ENCODE data around the gene CACNA1B. TPM values are rescaled to one million over a fixed set of nuclear protein-coding genes. Genes with fewer than 3 reads are reported as not detected.

CACNA1B gene
- total RNA-seq, 1 donor from 2014 or later: 84.4 TPM

- TF ChIP-seq CTCF (IDR thresholded peaks at IDR 0.05; ENCODE audit: partially characterized antibody, unreplicated experiment): no peak
- Mint-ChIP-seq H3K4me1 (ENCODE audit: low read depth, unreplicated experiment) (no peaks in the 10 kb centered on the region), H3K9me3 (ENCODE audit: unreplicated experiment) (peaks cover 28% of the 10 kb centered on the region), H3K27ac (ENCODE audit: unreplicated experiment) (no peak overlapping the region), H3K36me3 (ENCODE audit: unreplicated experiment) (peaks cover 23% of the 10 kb centered on the region), H3K4me3 (ENCODE audit: unreplicated experiment) (no peak overlapping the region), H3K27me3 (ENCODE audit: unreplicated experiment) (peaks cover 24% of the 10 kb centered on the region)
- DNase-seq: no peak
Observed at GRCh38 chr9:138117101-138117750, 239.6 kb downstream of the CACNA1B start.

- no peak for DNase-seq
- Mint-ChIP-seq H3K27ac (ENCODE audit: unreplicated experiment) (no peak overlapping the region), H3K4me1 (ENCODE audit: low read depth, unreplicated experiment) (no peaks in the 10 kb centered on the region), H3K27me3 (ENCODE audit: unreplicated experiment) (peaks cover 23% of the 10 kb centered on the region), H3K4me3 (ENCODE audit: unreplicated experiment) (no peak overlapping the region), H3K9me3 (ENCODE audit: unreplicated experiment) (peaks cover 25% of the 10 kb centered on the region), H3K36me3 (ENCODE audit: unreplicated experiment) (peaks cover 25% of the 10 kb centered on the region)
- TF ChIP-seq CTCF (IDR thresholded peaks at IDR 0.05; ENCODE audit: partially characterized antibody, unreplicated experiment): no peak
Observed at GRCh38 chr9:138117836-138118235, 240.3 kb downstream of the CACNA1B start.

- DNase-seq: no peak
- Mint-ChIP-seq H3K4me3 (ENCODE audit: unreplicated experiment) (no peak overlapping the region), H3K36me3 (ENCODE audit: unreplicated experiment) (peaks cover 28% of the 10 kb centered on the region), H3K27me3 (ENCODE audit: unreplicated experiment) (peaks cover 23% of the 10 kb centered on the region), H3K9me3 (ENCODE audit: unreplicated experiment) (peaks cover 21% of the 10 kb centered on the region), H3K4me1 (ENCODE audit: low read depth, unreplicated experiment) (no peaks in the 10 kb centered on the region), H3K27ac (ENCODE audit: unreplicated experiment) (no peak overlapping the region)
- TF ChIP-seq CTCF (IDR thresholded peaks at IDR 0.05; ENCODE audit: partially characterized antibody, unreplicated experiment): no peak
Observed at GRCh38 chr9:138118601-138119071, 241.1 kb downstream of the CACNA1B start.

- H3K9me3 Mint-ChIP-seq (ENCODE audit: unreplicated experiment): peaks cover 20% of the 10 kb centered on the region
- no peak for DNase-seq
- no peaks in the 10 kb centered on the region for H3K4me1 Mint-ChIP-seq (ENCODE audit: low read depth, unreplicated experiment)
- no peak overlapping the region for H3K4me3 Mint-ChIP-seq (ENCODE audit: unreplicated experiment)
- peaks cover 27% of the 10 kb centered on the region for H3K27me3 Mint-ChIP-seq (ENCODE audit: unreplicated experiment)
- peaks cover 28% of the 10 kb centered on the region for H3K36me3 Mint-ChIP-seq (ENCODE audit: unreplicated experiment)
- TF ChIP-seq CTCF (IDR thresholded peaks at IDR 0.05; ENCODE audit: partially characterized antibody, unreplicated experiment): no peak
- no peak overlapping the region for H3K27ac Mint-ChIP-seq (ENCODE audit: unreplicated experiment)
Observed at GRCh38 chr9:138119202-138120027, 241.8 kb downstream of the CACNA1B start.

- peaks cover 25% of the 10 kb centered on the region for H3K27me3 Mint-ChIP-seq (ENCODE audit: unreplicated experiment)
- TF ChIP-seq CTCF (IDR thresholded peaks at IDR 0.05; ENCODE audit: partially characterized antibody, unreplicated experiment): no peak
- DNase-seq: no peak
- peaks cover 28% of the 10 kb centered on the region for H3K36me3 Mint-ChIP-seq (ENCODE audit: unreplicated experiment)
- no peaks in the 10 kb centered on the region for H3K4me1 Mint-ChIP-seq (ENCODE audit: low read depth, unreplicated experiment)
- H3K4me3 Mint-ChIP-seq (ENCODE audit: unreplicated experiment): no peak overlapping the region
- H3K27ac Mint-ChIP-seq (ENCODE audit: unreplicated experiment): no peak overlapping the region
- H3K9me3 Mint-ChIP-seq (ENCODE audit: unreplicated experiment): peaks cover 22% of the 10 kb centered on the region
Observed at GRCh38 chr9:138120072-138120471, 242.5 kb downstream of the CACNA1B start.

Measured in glutamatergic neuron (in vitro differentiated cells).